ENCODE results near the gene GRK1. TPM values are rescaled to one million over a fixed set of nuclear protein-coding genes. Genes with fewer than 3 reads are reported as not detected.

The GRK1 gene
- total and polyA plus RNA-seq, 2 of the 13 experiments (the other 11 are each of a cell fraction or from before 2014, with no cell fraction given), result 0.07 to 0.12 TPM

DNA sequence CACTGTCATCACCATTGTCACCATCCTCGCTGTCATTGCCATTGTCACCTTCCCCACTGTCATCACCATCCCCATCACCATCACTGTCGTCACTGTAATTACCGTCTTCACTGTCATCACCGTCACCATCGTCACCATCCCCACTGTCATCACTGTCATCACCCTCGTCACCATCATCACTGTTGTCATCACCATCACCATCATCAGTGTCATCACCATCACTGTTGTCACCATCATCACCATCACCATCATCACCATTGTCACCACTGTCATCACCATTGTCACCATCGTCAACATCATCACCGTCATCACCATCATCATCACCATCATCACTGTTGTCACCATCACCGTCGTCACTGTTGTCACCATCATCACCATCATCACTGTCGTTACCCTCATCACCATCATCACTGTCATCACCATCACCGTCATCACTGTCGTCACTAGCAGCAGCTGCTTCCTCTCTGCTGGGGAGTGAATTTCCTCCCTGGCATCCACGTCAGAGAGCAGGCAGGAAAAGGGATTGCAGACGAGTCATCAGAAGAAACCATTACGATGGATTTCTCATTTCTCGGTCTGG is 119.3 kb downstream of the GRK1 start (continued):
- TF ChIP-seq, protein P1, sequence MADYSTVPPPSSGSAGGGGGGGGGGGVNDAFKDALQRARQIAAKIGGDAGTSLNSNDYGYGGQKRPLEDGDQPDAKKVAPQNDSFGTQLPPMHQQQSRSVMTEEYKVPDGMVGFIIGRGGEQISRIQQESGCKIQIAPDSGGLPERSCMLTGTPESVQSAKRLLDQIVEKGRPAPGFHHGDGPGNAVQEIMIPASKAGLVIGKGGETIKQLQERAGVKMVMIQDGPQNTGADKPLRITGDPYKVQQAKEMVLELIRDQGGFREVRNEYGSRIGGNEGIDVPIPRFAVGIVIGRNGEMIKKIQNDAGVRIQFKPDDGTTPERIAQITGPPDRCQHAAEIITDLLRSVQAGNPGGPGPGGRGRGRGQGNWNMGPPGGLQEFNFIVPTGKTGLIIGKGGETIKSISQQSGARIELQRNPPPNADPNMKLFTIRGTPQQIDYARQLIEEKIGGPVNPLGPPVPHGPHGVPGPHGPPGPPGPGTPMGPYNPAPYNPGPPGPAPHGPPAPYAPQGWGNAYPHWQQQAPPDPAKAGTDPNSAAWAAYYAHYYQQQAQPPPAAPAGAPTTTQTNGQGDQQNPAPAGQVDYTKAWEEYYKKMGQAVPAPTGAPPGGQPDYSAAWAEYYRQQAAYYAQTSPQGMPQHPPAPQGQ (CRISPR knock-in tag; IDR thresholded peaks at IDR 0.05; ENCODE audit: borderline replicate concordance), result no peak
- TF ChIP-seq, protein P2, sequence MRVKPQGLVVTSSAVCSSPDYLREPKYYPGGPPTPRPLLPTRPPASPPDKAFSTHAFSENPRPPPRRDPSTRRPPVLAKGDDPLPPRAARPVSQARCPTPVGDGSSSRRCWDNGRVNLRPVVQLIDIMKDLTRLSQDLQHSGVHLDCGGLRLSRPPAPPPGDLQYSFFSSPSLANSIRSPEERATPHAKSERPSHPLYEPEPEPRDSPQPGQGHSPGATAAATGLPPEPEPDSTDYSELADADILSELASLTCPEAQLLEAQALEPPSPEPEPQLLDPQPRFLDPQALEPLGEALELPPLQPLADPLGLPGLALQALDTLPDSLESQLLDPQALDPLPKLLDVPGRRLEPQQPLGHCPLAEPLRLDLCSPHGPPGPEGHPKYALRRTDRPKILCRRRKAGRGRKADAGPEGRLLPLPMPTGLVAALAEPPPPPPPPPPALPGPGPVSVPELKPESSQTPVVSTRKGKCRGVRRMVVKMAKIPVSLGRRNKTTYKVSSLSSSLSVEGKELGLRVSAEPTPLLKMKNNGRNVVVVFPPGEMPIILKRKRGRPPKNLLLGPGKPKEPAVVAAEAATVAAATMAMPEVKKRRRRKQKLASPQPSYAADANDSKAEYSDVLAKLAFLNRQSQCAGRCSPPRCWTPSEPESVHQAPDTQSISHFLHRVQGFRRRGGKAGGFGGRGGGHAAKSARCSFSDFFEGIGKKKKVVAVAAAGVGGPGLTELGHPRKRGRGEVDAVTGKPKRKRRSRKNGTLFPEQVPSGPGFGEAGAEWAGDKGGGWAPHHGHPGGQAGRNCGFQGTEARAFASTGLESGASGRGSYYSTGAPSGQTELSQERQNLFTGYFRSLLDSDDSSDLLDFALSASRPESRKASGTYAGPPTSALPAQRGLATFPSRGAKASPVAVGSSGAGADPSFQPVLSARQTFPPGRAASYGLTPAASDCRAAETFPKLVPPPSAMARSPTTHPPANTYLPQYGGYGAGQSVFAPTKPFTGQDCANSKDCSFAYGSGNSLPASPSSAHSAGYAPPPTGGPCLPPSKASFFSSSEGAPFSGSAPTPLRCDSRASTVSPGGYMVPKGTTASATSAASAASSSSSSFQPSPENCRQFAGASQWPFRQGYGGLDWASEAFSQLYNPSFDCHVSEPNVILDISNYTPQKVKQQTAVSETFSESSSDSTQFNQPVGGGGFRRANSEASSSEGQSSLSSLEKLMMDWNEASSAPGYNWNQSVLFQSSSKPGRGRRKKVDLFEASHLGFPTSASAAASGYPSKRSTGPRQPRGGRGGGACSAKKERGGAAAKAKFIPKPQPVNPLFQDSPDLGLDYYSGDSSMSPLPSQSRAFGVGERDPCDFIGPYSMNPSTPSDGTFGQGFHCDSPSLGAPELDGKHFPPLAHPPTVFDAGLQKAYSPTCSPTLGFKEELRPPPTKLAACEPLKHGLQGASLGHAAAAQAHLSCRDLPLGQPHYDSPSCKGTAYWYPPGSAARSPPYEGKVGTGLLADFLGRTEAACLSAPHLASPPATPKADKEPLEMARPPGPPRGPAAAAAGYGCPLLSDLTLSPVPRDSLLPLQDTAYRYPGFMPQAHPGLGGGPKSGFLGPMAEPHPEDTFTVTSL (CRISPR knock-in tag; IDR thresholded peaks at IDR 0.05; ENCODE audit: borderline replicate concordance), result no peak
- TF ChIP-seq SP1 (IDR thresholded peaks at IDR 0.05), result 0 out of 2 replicates have a peak, but pooled peaks have one; percentile 19
- TF ChIP-seq SP1 (CRISPR knock-in tag; IDR thresholded peaks at IDR 0.05), result no peak
- TF ChIP-seq SIN3B (IDR thresholded peaks at IDR 0.05; ENCODE audit: low read length), result no peak
- peak; percentile 8; the same call in 1 of the 2 replicates for TF ChIP-seq FOXA1 (IDR thresholded peaks at IDR 0.05)
- TF ChIP-seq FOXA1 (CRISPR knock-in tag; IDR thresholded peaks at IDR 0.05), result no peak
- TF ChIP-seq SIX1 (CRISPR knock-in tag; IDR thresholded peaks at IDR 0.05; ENCODE audit: borderline replicate concordance), result no peak
- TF ChIP-seq ZFY (CRISPR knock-in tag; IDR thresholded peaks at IDR 0.05), result no peak
- TF ChIP-seq HHEX (CRISPR knock-in tag; IDR thresholded peaks at IDR 0.05), result no peak
- TF ChIP-seq ATM (IDR thresholded peaks at IDR 0.05; ENCODE audit: borderline replicate concordance), result peak; percentile 30; the same call in 1 of the 2 replicates
- TF ChIP-seq ZNF431 (CRISPR knock-in tag; IDR thresholded peaks at IDR 0.05; ENCODE audit: borderline replicate concordance, low read depth), result no peak
- TF ChIP-seq ATF7 (IDR thresholded peaks at IDR 0.05), result peak; percentile 64
- no peak for TF ChIP-seq ATF7 (CRISPR knock-in tag; IDR thresholded peaks at IDR 0.05)
- no peak for TF ChIP-seq NR1H2 (CRISPR knock-in tag; IDR thresholded peaks at IDR 0.05; ENCODE audit: borderline replicate concordance, low read depth)

Other genes starting within 250 kb of the GRK1 start
- 0.34 and 0.40 TPM in 2 replicates for gene ADPRHL1, start 213.7 kb upstream of the GRK1 start, total RNA-seq (2016; rRNA removed; fragmentation: Illumina TruSeq; extraction: Trizol)
- 0.34 and 0.65 TPM in 2 replicates for gene ADPRHL1, start 213.7 kb upstream of the GRK1 start, polyA plus RNA-seq (2011; rRNA removed)
- gene DCUN1D2, start 176.5 kb upstream of the GRK1 start, total RNA-seq (2016; rRNA removed; fragmentation: Illumina TruSeq; extraction: Trizol), result 7.4 and 9.6 TPM in 2 replicates
- gene DCUN1D2, start 176.5 kb upstream of the GRK1 start, polyA plus RNA-seq (2011; rRNA removed), result 9.1 and 11.9 TPM in 2 replicates
- 78.3 and 84.2 TPM in 2 replicates for gene TFDP1, start 82.5 kb upstream of the GRK1 start, total RNA-seq (2016; rRNA removed; fragmentation: Illumina TruSeq; extraction: Trizol)
- gene TFDP1, start 82.5 kb upstream of the GRK1 start, polyA plus RNA-seq (2011; rRNA removed), result 31.6 and 38.0 TPM in 2 replicates
- gene ATP4B, start 9.0 kb upstream of the GRK1 start, total RNA-seq (2016; rRNA removed; fragmentation: Illumina TruSeq; extraction: Trizol), result not detected in 2 replicates
- gene ATP4B, start 9.0 kb upstream of the GRK1 start, polyA plus RNA-seq (2011; rRNA removed), result not detected in 2 replicates
- gene TMEM255B, start 92.0 kb downstream of the GRK1 start, total RNA-seq (2016; rRNA removed; fragmentation: Illumina TruSeq; extraction: Trizol), result 0.03 TPM in 1 of 2 replicates, not detected in the other
- gene TMEM255B, start 92.0 kb downstream of the GRK1 start, polyA plus RNA-seq (2011; rRNA removed), result 0.01 TPM in 1 of 2 replicates, not detected in the other
- 0.09 and 0.11 TPM in 2 replicates for gene GAS6, start 196.9 kb downstream of the GRK1 start, total RNA-seq (2016; rRNA removed; fragmentation: Illumina TruSeq; extraction: Trizol)
- gene GAS6, start 196.9 kb downstream of the GRK1 start, polyA plus RNA-seq (2011; rRNA removed), result 0.21 and 0.24 TPM in 2 replicates

Measured in HepG2 (cell line).